Left lobe of liver (tissue), 2 donors: ENCODE results near the gene NRGN. TPM values are rescaled to one million over a fixed set of nuclear protein-coding genes. Genes with fewer than 3 reads are reported as not detected.

Source experiments
- ATAC-seq: fragments of 200-7000 bp; cut with Tn5 transposase; one replicate; pipeline ENCODE4 v1.9.1; 2020; ENCODE audit warnings: mild to moderate bottlenecking, moderate library complexity
- DNase-seq: peaks from one replicate; pipeline ENCODE4 v3.0.0-alpha.2; 2020; ENCODE audit warnings: low spot score
- total RNA-seq: library from RNA; stranded (reverse); gene quantifications from one replicate; pipeline ENCODE4 v1.2.1, GENCODE V29; 2021
- donor health status: DM: no; HTN: no; CAD: no; lungs with moderate emphysema.
- donor health status: DM: no; HTN: yes; CAD: no.

Gene NRGN
- 1.4 TPM for total RNA-seq

GRCh38 chr11:124739479-124740276 is at the start of gene NRGN:
Gene NRGN, plus strand, starts transcription at chr11:124739942. Its CDS starts 143 bp downstream, at chr11:124740085.
- DNase-seq, result peak; percentile 88
- ATAC-seq, result peak; percentile 99

- ATAC-seq, result no peak
- DNase-seq, result no peak
These were observed 46.6 kb upstream of the NRGN start for GRCh38 chr11:124693142-124693541.

- DNase-seq (no peak), ATAC-seq (no peak)
These were observed 40.2 kb upstream of the NRGN start for GRCh38 chr11:124699547-124699946.

GRCh38 chr11:124700028-124700427 is 39.7 kb upstream of the NRGN start:
- no peak for DNase-seq
- ATAC-seq, result no peak

- no peak for DNase-seq
- ATAC-seq, result no peak
These were observed 31.9 kb upstream of the NRGN start for GRCh38 chr11:124707829-124708228.

GRCh38 chr11:124712392-124712791 is 27.4 kb upstream of the NRGN start:
- no peak for DNase-seq
- no peak for ATAC-seq

- no peak for ATAC-seq
- no peak for DNase-seq
These were observed 23.2 kb upstream of the NRGN start for GRCh38 chr11:124716591-124716990.

- peak; percentile 54 for ATAC-seq
- no peak for DNase-seq
These were observed 22.3 kb upstream of the NRGN start for GRCh38 chr11:124717421-124717785.

GRCh38 chr11:124717786-124718651 is 21.7 kb upstream of the NRGN start:
- peak; percentile 61 for ATAC-seq
- no peak for DNase-seq

GRCh38 chr11:124718801-124719200 is 20.9 kb upstream of the NRGN start:
- ATAC-seq (no peak), DNase-seq (no peak)

GRCh38 chr11:124719534-124719933 is 20.2 kb upstream of the NRGN start:
- DNase-seq, result no peak
- ATAC-seq, result no peak

- no peak for ATAC-seq
- DNase-seq, result no peak
These were observed 17.6 kb upstream of the NRGN start for GRCh38 chr11:124722176-124722575.

GRCh38 chr11:124724979-124725718 is 14.6 kb upstream of the NRGN start:
- peak; percentile 87 for ATAC-seq
- no peak for DNase-seq

GRCh38 chr11:124725719-124726105 is 14.0 kb upstream of the NRGN start:
- ATAC-seq (peak; percentile 10), DNase-seq (no peak)

GRCh38 chr11:124727474-124727873 is 12.3 kb upstream of the NRGN start:
- no peak for ATAC-seq
- DNase-seq, result no peak

- ATAC-seq, result no peak
These were observed 11.6 kb upstream of the NRGN start for GRCh38 chr11:124728134-124728533.

GRCh38 chr11:124729571-124729970 is 10.2 kb upstream of the NRGN start:
- no peak for DNase-seq
- no peak for ATAC-seq

More at GRCh38 chr11:124728134-124728533, 11.6 kb upstream of the NRGN start:
- no peak for DNase-seq

- ATAC-seq (peak; percentile 47), DNase-seq (no peak)
These were observed 7.5 kb upstream of the NRGN start for GRCh38 chr11:124732230-124732629.

- DNase-seq (no peak), ATAC-seq (no peak)
These were observed 3.0 kb upstream of the NRGN start for GRCh38 chr11:124736736-124737135.

GRCh38 chr11:124737638-124738305 is 2.0 kb upstream of the NRGN start:
- ATAC-seq (no peak), DNase-seq (no peak)
